GM18498 (cell line): Measurements from ENCODE around the gene OR1K1.
"Not testable (repeated sequence)": the region's sequence is repeated elsewhere in the genome, so short reads cannot be mapped to it uniquely, and the experiment has no call there.

Source experiments
- ATAC-seq: cut with Tn5 transposase; IDR thresholded peaks from one replicate; pipeline ENCODE4 v1.9.1; 2021; ENCODE audit warnings: mild to moderate bottlenecking, moderate library complexity; ENCODE audit not compliant: unreplicated experiment

OR1K1 gene

GRCh38 chr9:122810306-122810946 lies 10.5 kb downstream of the OR1K1 start:
- peak; percentile 83 for ATAC-seq

GRCh38 chr9:122812736-122813135 lies 12.8 kb downstream of the OR1K1 start:
- no peak for ATAC-seq

GRCh38 chr9:122814545-122814944 lies 14.6 kb downstream of the OR1K1 start:
- ATAC-seq, result no peak

GRCh38 chr9:122815544-122815943 lies 15.6 kb downstream of the OR1K1 start:
- no peak for ATAC-seq

- ATAC-seq, result peak; percentile 59
Measured at GRCh38 chr9:122816163-122816867, 16.4 kb downstream of the OR1K1 start.

- no peak for ATAC-seq
Measured at GRCh38 chr9:122819326-122819725, 19.4 kb downstream of the OR1K1 start.

- ATAC-seq, result no peak
Measured at GRCh38 chr9:122819791-122820489, 20.0 kb downstream of the OR1K1 start.

GRCh38 chr9:122820490-122820845 lies 20.5 kb downstream of the OR1K1 start:
- ATAC-seq, result no peak

- ATAC-seq, result no peak
Measured at GRCh38 chr9:122821278-122821943, 21.5 kb downstream of the OR1K1 start.

GRCh38 chr9:122822056-122822455 lies 22.1 kb downstream of the OR1K1 start:
- ATAC-seq, result no peak

GRCh38 chr9:122822938-122823337 lies 23.0 kb downstream of the OR1K1 start:
- no peak for ATAC-seq

GRCh38 chr9:122827761-122828093 lies 27.8 kb downstream of the OR1K1 start:
- peak; percentile 24 for ATAC-seq

- ATAC-seq, result not testable (repeated sequence)
Measured at GRCh38 chr9:122828965-122829284, 29.0 kb downstream of the OR1K1 start.

GRCh38 chr9:122832194-122832593 lies 32.3 kb downstream of the OR1K1 start:
- ATAC-seq, result no peak

- ATAC-seq, result no peak
Measured at GRCh38 chr9:122835313-122835731, 35.4 kb downstream of the OR1K1 start.

- ATAC-seq, result no peak
Measured at GRCh38 chr9:122837266-122837850, 37.4 kb downstream of the OR1K1 start.

- not testable (repeated sequence) for ATAC-seq
Measured at GRCh38 chr9:122838441-122838840, 38.5 kb downstream of the OR1K1 start.

- ATAC-seq, result no peak
Measured at GRCh38 chr9:122841501-122841900, 41.6 kb downstream of the OR1K1 start.

- no peak for ATAC-seq
Measured at GRCh38 chr9:122844137-122844536, 44.2 kb downstream of the OR1K1 start.

GRCh38 chr9:122845116-122845515 lies 45.2 kb downstream of the OR1K1 start:
- ATAC-seq, result no peak

- ATAC-seq, result no peak
Measured at GRCh38 chr9:122846371-122846940, 46.5 kb downstream of the OR1K1 start.
